Measurements from ENCODE around the gene TENM4. TPM values are rescaled to one million over a fixed set of nuclear protein-coding genes. Genes with fewer than 3 reads are reported as not detected.

Gene TENM4
- polyA plus RNA-seq, 3 donors, result 0.31 to 1.7 TPM; not detected in 1

DNA sequence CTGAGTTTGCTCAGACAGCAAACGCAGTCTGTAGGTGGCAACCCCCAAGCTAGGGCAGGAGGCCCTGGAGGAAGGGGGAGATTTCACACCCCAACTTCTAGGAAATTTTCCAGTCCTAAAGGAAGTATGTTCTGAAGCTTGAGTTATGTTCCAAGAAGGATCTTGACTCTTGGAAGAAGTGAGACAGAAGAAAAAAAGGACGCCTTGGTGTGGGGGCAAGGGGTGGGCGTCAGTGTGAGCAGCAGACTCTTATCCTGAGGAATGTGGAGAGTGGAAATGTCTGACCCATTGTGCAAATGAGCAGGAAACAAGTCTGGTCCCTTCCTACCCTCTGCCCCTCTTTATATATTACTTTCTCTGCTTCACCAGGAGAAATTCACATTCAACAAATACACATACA is 497.7 kb downstream of the TENM4 start:
- Mint-ChIP-seq H3K4me3 (peak overlapping the region in 1 of 2 donors; percentile 2), H3K9me3 (peaks cover 0 to 6% (median 0%) of the 10 kb centered on the region in 7 donors), H3K27me3 (ENCODE audit: low read depth in 3 of 3) (peaks cover 29 to 54% (median 35%) of the 10 kb centered on the region in 3 donors), H3K4me1 (no peaks in the 10 kb centered on the region), H3K36me3 (no peaks in the 10 kb centered on the region), H3K27ac (peak overlapping the region in 1 of 7 donors; percentile 22)
- intact Hi-C loops (cut with micrococcal nuclease), result no loop called here
- no peaks in the 10 kb centered on the region for H3K79me2 ChIP-seq (ENCODE audit: insufficient read depth, low read length)
- H4K20me1 ChIP-seq (ENCODE audit: insufficient read depth, low read length), result no peaks in the 10 kb centered on the region
- H3K4me1 ChIP-seq (ENCODE audit: control insufficient read depth in 1 of 2, insufficient read depth in 2 of 2, low read length in 2 of 2), result no peaks in the 10 kb centered on the region
- no peak overlapping the region for H3K4me2 ChIP-seq (replicated peaks; ENCODE audit: extremely low read depth, low read length, poor library complexity, severe bottlenecking)
- TF ChIP-seq, protein P1, sequence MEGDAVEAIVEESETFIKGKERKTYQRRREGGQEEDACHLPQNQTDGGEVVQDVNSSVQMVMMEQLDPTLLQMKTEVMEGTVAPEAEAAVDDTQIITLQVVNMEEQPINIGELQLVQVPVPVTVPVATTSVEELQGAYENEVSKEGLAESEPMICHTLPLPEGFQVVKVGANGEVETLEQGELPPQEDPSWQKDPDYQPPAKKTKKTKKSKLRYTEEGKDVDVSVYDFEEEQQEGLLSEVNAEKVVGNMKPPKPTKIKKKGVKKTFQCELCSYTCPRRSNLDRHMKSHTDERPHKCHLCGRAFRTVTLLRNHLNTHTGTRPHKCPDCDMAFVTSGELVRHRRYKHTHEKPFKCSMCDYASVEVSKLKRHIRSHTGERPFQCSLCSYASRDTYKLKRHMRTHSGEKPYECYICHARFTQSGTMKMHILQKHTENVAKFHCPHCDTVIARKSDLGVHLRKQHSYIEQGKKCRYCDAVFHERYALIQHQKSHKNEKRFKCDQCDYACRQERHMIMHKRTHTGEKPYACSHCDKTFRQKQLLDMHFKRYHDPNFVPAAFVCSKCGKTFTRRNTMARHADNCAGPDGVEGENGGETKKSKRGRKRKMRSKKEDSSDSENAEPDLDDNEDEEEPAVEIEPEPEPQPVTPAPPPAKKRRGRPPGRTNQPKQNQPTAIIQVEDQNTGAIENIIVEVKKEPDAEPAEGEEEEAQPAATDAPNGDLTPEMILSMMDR (IDR thresholded peaks at IDR 0.05), result no peak
- no peak overlapping the region for H3K9ac ChIP-seq (ENCODE audit: insufficient read depth, low read length, poor library complexity, severe bottlenecking)
- no peaks in the 10 kb centered on the region for H3K9me3 ChIP-seq (replicated peaks in 1 of 2; ENCODE audit: control insufficient read depth in 1 of 2, insufficient read depth in 1 of 2, low read length in 2 of 2)
- no peaks in the 10 kb centered on the region for H3K36me3 ChIP-seq (replicated peaks in 1 of 2; ENCODE audit: control insufficient read depth in 1 of 2, insufficient read depth in 2 of 2, low read length in 2 of 2)
- no CpG with 5 or more reads among the region's 3 CpGs for WGBS (ENCODE audit: insufficient coverage)
- no peak for DNase-seq
- peaks cover 14 to 46% of the 10 kb centered on the region in 2 donors for H3K27me3 ChIP-seq (ENCODE audit: control insufficient read depth in 2 of 2, insufficient read depth in 2 of 2, low read length in 2 of 2)
- no peak overlapping the region for H3K4me3 ChIP-seq (replicated peaks in 1 of 3; ENCODE audit: low read depth in 2 of 3, low read length in 3 of 3)
- H2AFZ ChIP-seq (ENCODE audit: insufficient read depth, low read depth, low read length, poor library complexity, severe bottlenecking), result no peak overlapping the region
- no peak overlapping the region for H3K27ac ChIP-seq (ENCODE audit: low read depth in 1 of 2, low read length in 2 of 2)

DNA sequence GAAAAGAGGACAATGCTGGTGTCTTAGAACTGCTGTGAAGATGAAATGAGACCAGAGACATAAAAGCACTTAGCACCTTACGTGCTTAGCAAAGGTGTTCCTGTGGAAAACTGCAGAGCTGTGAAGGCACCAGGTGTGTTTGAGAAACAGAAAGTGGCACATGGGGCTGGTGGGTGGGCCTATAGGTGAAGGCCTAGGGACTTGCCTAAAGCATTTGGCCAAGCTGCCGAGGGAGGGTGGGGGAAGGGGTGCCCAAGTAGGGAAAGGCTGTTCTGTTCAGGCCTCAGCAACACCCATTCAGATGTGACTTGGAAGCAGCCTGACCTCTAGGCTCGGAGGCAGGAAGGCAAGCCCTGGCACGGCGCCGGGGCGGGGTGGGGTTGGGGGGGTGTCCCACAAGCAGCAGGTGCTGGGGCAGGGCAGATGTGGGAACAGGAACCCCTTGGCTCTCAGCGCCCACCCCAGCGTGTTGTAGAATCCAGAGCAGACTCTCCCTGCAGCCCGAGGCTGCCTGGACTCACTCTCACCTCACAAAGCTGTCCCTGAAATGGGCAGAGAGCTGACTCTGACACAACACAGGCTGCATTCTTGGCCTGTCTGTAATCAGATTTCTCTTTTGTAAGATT is 499.5 kb downstream of the TENM4 start:
- Mint-ChIP-seq H3K9me3 (peaks cover 0 to 4% (median 0%) of the 10 kb centered on the region in 7 donors), H3K4me1 (peaks cover 1% of the 10 kb centered on the region), H3K4me3 (no peak overlapping the region), H3K36me3 (no peaks in the 10 kb centered on the region), H3K27ac (no peak overlapping the region), H3K27me3 (ENCODE audit: low read depth in 3 of 3) (peaks cover 29 to 45% (median 31%) of the 10 kb centered on the region in 3 donors)
- Histone ChIP-seq H4K20me1 (ENCODE audit: insufficient read depth, low read length) (no peaks in the 10 kb centered on the region), H3K27me3 (ENCODE audit: control insufficient read depth in 2 of 2, insufficient read depth in 2 of 2, low read length in 2 of 2) (peaks cover 14 to 42% of the 10 kb centered on the region in 2 donors), H3K9me3 (replicated peaks in 1 of 2; ENCODE audit: control insufficient read depth in 1 of 2, insufficient read depth in 1 of 2, low read length in 2 of 2) (no peaks in the 10 kb centered on the region), H3K4me1 (ENCODE audit: control insufficient read depth in 1 of 2, insufficient read depth in 2 of 2, low read length in 2 of 2) (peaks cover 6 to 8% of the 10 kb centered on the region in 2 donors), H3K36me3 (replicated peaks in 1 of 2; ENCODE audit: control insufficient read depth in 1 of 2, insufficient read depth in 2 of 2, low read length in 2 of 2) (no peaks in the 10 kb centered on the region), H3K27ac (ENCODE audit: low read depth in 1 of 2, low read length in 2 of 2) (no peak overlapping the region), H2AFZ (ENCODE audit: insufficient read depth, low read depth, low read length, poor library complexity, severe bottlenecking) (no peak overlapping the region), H3K4me3 (replicated peaks in 1 of 3; ENCODE audit: low read depth in 2 of 3, low read length in 3 of 3) (no peak overlapping the region), H3K79me2 (ENCODE audit: insufficient read depth, low read length) (no peaks in the 10 kb centered on the region), H3K9ac (ENCODE audit: insufficient read depth, low read length, poor library complexity, severe bottlenecking) (no peak overlapping the region), H3K4me2 (replicated peaks; ENCODE audit: extremely low read depth, low read length, poor library complexity, severe bottlenecking) (no peak overlapping the region)
- 88% methylated on average over 10 of the region's 10 CpGs for WGBS (ENCODE audit: insufficient coverage)
- TF ChIP-seq, protein P1 (IDR thresholded peaks at IDR 0.05), result no peak
- intact Hi-C loops (cut with micrococcal nuclease), result no loop called here
- no peak for DNase-seq

Data from CD14-positive monocyte (primary cell).